Measurements from ENCODE around the gene KRT77.

The KRT77 gene

GRCh38 chr12:52691076-52691840 lies 12.1 kb downstream of the KRT77 start:
- no peak for DNase-seq

- no peak for DNase-seq
These were observed 12.8 kb downstream of the KRT77 start for GRCh38 chr12:52690351-52691075.

GRCh38 chr12:52689936-52690335 lies 13.4 kb downstream of the KRT77 start:
- DNase-seq: no peak

- no peak for DNase-seq
These were observed 14.1 kb downstream of the KRT77 start for GRCh38 chr12:52689239-52689638.

- DNase-seq: no peak
These were observed 14.8 kb downstream of the KRT77 start for GRCh38 chr12:52688481-52688880.

GRCh38 chr12:52687497-52688385 lies 15.6 kb downstream of the KRT77 start:
- DNase-seq: no peak

GRCh38 chr12:52686756-52687487 lies 16.4 kb downstream of the KRT77 start:
- no peak for DNase-seq

- no peak for DNase-seq
These were observed 17.3 kb downstream of the KRT77 start for GRCh38 chr12:52686063-52686462.

GRCh38 chr12:52685406-52685890 lies 17.9 kb downstream of the KRT77 start:
- no peak for DNase-seq

- DNase-seq: no peak
These were observed 18.9 kb downstream of the KRT77 start for GRCh38 chr12:52684431-52684830.

GRCh38 chr12:52683575-52684300 lies 19.6 kb downstream of the KRT77 start:
- DNase-seq: no peak

- no peak for DNase-seq
These were observed 20.3 kb downstream of the KRT77 start for GRCh38 chr12:52682938-52683574.

- DNase-seq: no peak
These were observed 21.0 kb downstream of the KRT77 start for GRCh38 chr12:52682381-52682660.

- DNase-seq: no peak
These were observed 21.6 kb downstream of the KRT77 start for GRCh38 chr12:52681526-52682380.

- DNase-seq: no peak
These were observed 23.0 kb downstream of the KRT77 start, which contains the start of gene KRT1 for GRCh38 chr12:52680363-52680762. KRT1 (minus strand) TSS chr12:52680407; CDS start chr12:52680348, 59 bp downstream.

GRCh38 chr12:52679875-52680274 lies 23.4 kb downstream of the KRT77 start:
- no peak for DNase-seq

- DNase-seq: no peak
These were observed 25.7 kb downstream of the KRT77 start for GRCh38 chr12:52677671-52678070.

- DNase-seq: no peak
These were observed 26.2 kb downstream of the KRT77 start for GRCh38 chr12:52677126-52677525.

- no peak for DNase-seq
These were observed 27.2 kb downstream of the KRT77 start for GRCh38 chr12:52676163-52676562.

GRCh38 chr12:52675301-52675701 lies 28.0 kb downstream of the KRT77 start:
- DNase-seq: no peak

Measured in fibroblast of skin of back (primary cell).